ENCODE measurements around the gene C11orf65. TPM values are rescaled to one million over a fixed set of nuclear protein-coding genes. Genes with fewer than 3 reads are reported as not detected.
"Not testable (repeated sequence)": the region's sequence is repeated elsewhere in the genome, so short reads cannot be mapped to it uniquely, and the experiment has no call there.

The C11orf65 gene
- total RNA-seq, 1 donor from 2014 or later = under 0.01 TPM

DNA sequence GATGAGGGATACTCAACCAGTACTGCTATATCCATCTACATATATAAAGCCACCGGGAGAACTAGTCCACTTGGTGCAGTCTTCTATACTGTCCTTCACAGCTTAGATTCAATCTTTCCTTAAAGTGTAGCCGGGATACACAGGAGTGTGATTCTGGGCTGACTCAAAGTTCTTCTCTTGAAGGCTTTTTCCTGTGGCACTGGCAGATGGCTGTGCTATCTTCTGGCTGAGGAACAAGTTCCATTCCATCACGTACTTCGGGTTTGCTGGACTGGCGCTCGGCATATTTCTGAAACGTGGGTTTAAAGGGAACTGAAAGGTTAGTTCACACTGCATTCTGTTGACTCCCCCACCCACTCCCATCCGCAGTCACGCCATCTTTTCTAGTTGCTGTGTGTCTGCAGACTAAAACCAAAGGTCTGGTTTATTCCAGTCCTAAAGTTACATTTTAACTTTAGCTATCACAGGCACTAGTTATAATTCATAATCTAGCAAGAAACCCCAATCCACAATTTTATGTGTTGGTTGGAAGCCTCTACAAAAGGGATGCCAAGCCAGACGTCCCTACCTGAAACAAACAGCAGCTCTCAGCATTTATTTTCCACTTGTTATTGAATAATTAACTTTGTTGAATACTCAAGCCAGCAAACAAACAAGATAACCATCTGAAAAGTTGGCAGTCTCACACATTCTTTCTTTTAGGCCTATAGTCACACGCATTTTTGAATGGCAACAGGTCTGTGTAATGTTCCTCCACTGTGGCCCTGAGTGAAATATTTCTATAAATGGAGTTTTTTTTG, 7.5 kb upstream of the C11orf65 start:
- no peak for DNase-seq (ENCODE audit: low read depth in 2 of 2)

DNA sequence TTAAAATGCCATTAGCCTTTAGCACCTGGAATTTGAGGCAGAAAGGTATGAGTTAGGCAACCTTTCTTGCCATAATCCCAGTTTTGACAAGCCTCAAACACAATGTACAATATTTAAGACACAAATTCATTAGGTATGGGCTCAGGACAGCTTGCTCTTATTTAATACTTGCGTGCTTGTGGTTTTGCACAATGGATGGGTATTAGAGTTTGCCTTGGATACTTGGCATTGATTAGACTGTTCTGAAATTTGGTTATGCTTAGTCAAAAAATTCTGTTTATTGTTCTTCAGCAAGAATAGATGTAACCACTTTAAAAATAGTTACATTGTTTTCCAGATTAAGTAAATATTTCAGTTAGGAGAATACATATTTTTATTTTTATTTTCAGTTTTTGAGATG, 5.4 kb upstream of the C11orf65 start:
- DNase-seq (ENCODE audit: low read depth in 2 of 2) = no peak

DNA sequence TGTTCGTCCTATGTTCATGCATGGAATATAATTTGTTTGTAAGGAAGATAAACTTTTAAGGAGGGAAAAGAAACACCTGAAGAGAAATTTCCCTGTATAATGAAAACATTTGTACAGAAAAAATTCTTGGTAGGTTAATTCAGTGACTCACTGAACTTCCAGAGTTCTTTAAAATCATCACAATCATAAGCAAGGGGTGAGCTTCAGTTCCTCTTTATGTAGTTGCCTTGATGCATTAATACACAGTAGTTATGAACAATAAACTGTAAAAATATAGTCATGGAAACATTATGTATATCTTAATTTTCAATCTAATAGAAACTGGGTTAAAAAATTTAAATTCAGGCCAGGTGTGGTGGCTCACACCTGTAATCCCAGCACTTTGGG, 1.1 kb upstream of the C11orf65 start:
- DNase-seq (ENCODE audit: low read depth in 2 of 2) = no peak

DNA sequence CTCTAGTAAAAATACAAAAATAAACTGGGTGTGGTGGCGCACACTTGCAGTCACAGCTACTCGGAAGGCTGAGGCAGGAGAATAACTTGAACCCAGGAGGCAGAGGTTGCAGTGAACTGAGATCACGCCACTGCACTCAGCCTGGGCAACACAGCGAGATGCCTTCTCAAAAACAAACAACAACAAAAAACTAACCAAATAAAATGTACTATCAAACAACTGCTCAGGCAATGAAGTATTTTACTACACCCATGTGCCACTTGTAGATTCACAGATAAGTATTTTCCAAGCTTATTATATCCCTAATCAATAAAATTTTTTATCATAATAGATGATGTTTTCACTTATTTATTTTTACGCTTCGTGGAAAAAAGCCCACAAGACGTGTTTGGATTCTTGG, 924 bp downstream of the C11orf65 start:
- DNase-seq (ENCODE audit: low read depth in 2 of 2) = peak in 1 of 2 donors; percentile 1

DNA sequence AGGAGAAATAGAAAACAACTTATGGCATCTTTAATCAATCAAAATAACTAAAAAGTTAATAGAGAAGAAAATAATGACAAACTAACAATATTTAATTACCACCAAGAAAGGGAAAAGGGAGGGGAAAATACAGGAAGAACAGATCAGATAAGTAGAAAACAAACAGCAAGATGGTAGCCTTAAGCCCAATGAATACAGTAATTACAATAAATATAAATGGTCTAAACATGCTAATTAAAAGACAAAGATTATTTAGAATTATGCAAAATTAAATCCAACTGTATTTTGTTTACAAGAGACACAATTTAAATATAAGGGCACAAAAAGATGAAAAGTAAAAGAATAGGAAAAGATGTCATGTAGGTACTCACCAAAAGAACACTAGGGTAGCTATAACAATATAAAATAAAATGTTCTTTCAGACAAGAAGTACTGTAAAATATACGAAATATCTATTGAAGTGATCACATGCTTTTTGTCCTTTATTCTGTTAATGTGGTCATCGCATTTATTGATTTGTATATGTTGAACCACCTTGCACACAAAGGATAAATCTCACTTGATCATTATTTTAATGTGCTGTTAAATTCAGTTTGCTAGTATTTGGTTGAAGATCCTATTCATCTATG, 14.0 kb downstream of the C11orf65 start:
- no peak for DNase-seq (ENCODE audit: low read depth in 2 of 2)

GRCh38 chr11:108441445-108441844, 25.9 kb downstream of the C11orf65 start:
- DNase-seq (ENCODE audit: low read depth in 2 of 2) = not testable (repeated sequence)

- DNase-seq (ENCODE audit: low read depth in 2 of 2) = no peak
These were observed 30.7 kb downstream of the C11orf65 start for GRCh38 chr11:108436594-108436993.

- DNase-seq (ENCODE audit: low read depth in 2 of 2) = no peak
These were observed 32.3 kb downstream of the C11orf65 start for GRCh38 chr11:108435066-108435465.

GRCh38 chr11:108432783-108433182, 34.5 kb downstream of the C11orf65 start:
- peak in 1 of 2 donors; percentile 2 for DNase-seq (ENCODE audit: low read depth in 2 of 2)

- DNase-seq (ENCODE audit: low read depth in 2 of 2) = no peak
These were observed 35.3 kb downstream of the C11orf65 start for GRCh38 chr11:108431997-108432396.

DNA sequence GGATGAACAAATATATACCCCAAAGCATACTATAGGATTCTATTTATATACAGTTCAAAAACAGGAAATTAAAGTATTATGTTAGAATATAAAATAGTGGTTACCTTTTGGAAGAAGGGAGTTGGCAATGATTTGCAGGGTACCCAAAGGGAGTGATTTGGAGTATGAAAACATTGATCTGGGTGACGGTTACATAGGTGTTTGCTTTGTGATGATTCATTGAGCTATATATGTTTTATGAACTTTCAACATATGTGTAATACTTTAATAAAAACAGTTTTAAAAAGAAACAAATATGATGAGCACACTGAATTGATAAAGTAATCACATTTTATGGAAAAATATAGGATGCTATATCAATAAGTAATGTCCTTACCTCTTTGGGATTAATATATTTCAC, 36.0 kb downstream of the C11orf65 start:
- DNase-seq (ENCODE audit: low read depth in 2 of 2) = no peak

DNA sequence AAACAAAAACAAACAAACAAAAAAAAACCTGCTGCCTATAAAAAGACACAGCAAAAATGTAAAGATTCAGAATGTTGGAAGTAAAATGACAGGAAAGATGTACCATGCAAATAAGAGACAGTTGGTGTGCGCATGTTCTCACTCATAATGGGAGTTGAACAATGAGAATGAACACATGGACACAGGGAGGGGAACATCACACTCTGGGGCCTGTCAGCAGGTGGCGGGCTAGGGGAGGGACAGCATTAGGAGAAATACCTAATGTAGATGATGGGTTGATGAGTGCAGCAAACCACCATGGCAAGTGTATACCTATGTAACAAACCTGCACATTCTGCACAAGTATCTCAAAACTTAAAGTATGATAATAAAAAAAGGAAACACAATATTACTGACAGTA, 49.8 kb downstream of the C11orf65 start:
- DNase-seq (ENCODE audit: low read depth in 2 of 2) = peak; percentile 35 to 63

GRCh38 chr11:108414958-108415357, 52.4 kb downstream of the C11orf65 start:
- no peak for DNase-seq (ENCODE audit: low read depth in 2 of 2)

GRCh38 chr11:108405706-108406105, 61.6 kb downstream of the C11orf65 start:
- no peak for DNase-seq (ENCODE audit: low read depth in 2 of 2)

DNA sequence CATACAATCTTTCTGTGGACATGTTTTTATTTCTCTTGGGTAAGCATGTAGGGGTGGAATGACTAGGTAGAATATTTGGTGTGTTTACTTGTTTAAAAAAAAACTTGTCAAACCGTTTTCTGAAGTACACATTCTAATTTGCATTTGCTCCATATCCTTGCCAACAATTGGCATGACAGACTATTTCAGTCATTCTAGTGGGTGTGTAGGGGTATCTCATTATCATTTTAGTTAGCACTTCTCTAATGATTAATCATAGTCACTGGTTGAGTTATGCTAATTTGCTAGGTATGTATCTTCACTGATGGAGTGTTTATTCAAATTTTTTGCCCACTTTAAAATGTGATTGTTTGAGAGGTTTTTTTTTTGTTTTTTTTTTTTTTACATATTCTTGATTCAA, 64.3 kb downstream of the C11orf65 start:
- no peak for DNase-seq (ENCODE audit: low read depth in 2 of 2)

- DNase-seq (ENCODE audit: low read depth in 2 of 2) = no peak
These were observed 65.1 kb downstream of the C11orf65 start for GRCh38 chr11:108402241-108402640.

DNA sequence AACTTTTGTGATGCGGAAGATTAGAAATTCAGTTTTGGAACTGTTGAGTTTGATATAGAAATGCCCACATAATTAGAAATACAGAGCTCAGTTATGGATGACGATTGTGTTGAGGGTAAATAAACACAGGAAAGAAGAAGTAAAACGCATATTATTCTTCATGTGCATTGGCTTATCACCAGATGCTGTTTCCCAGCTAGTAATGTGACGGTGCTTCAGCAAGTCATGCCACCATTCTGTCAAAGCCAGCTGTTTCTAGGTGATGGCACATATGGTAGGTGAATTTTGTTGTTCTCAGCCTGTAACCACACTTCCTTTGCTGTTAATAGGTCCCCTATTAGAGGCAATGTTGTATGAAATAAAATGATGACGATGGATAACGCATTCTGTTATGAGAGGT, 68.9 kb downstream of the C11orf65 start:
- DNase-seq (ENCODE audit: low read depth in 2 of 2) = no peak

DNA sequence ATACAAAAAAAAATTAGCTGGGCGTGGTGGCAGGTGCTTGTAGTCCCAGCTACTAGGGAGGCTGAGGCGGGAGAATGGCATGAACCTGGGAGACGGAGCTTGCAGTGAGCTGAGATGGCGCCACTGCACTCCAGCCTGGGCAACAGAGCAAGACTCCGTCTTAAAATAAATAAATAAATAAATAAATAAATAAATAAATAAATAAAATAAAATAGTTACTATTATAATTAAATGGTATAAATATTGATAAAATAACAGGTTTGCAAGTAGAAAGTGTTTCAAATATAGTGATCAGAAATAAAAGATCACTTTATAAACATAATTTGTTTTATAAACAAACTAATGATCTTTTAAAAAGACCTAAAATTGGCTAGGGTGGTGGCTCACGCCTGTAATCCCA, 70.7 kb downstream of the C11orf65 start:
- not testable (repeated sequence) for DNase-seq (ENCODE audit: low read depth in 2 of 2)

DNA sequence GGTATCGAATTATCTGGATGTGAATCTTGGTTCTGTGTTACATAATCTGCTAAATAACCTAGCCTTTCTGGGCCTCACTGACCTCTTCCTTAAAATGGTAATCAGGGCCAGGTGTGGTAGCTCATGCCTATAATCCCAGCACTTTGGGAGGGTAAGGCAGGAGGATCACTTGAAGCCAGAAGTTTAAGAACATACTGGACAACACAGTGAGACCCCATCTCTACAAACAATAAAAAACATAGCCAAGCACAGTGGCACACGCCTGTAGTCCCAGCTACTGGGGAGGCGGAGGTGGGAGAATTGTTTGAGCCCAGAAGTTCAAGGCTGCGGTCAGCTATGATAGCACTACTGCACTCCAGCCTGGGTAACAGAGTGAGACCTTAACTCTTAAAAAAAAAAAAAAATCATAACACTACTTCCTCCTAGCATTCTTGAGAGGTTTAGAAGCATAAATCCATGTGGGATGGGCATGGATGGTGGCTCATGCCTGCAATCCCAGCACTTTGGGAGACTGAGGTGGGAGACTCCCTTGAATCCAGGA, 72.5 kb downstream of the C11orf65 start:
- DNase-seq (ENCODE audit: low read depth in 2 of 2) = no peak

DNA sequence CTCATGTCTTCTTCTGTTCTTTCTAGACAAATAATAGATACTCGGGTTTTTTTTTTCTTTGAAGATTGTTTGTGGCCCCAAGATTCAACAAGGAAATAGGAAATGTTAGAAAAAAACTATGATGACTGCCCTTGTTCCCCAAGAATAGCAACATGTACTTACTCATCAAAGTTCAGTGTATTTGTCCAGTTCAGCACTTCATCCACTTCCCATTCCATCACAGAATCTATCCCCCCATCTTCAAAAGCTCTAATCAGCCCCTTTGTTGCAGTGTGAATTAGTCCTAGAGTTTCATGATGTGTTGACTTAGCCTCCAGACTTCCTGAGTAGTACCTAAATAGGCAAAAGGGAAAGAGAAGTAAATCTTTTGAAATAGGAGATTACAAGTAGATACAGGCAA, 74.3 kb downstream of the C11orf65 start:
- DNase-seq (ENCODE audit: low read depth in 2 of 2) = no peak

GRCh38 chr11:108392353-108392752, 75.0 kb downstream of the C11orf65 start:
- no peak for DNase-seq (ENCODE audit: low read depth in 2 of 2)

- DNase-seq (ENCODE audit: low read depth in 2 of 2) = no peak
These were observed 78.8 kb downstream of the C11orf65 start for GRCh38 chr11:108388576-108388975.

GRCh38 chr11:108373505-108373904, 93.8 kb downstream of the C11orf65 start:
- not testable (repeated sequence) for DNase-seq (ENCODE audit: low read depth in 2 of 2)
